ENCODE results near the gene KRT40.
A peak's percentile ranks its signal among the peaks of the same experiment; 100 is the strongest.

Gene KRT40

DNA sequence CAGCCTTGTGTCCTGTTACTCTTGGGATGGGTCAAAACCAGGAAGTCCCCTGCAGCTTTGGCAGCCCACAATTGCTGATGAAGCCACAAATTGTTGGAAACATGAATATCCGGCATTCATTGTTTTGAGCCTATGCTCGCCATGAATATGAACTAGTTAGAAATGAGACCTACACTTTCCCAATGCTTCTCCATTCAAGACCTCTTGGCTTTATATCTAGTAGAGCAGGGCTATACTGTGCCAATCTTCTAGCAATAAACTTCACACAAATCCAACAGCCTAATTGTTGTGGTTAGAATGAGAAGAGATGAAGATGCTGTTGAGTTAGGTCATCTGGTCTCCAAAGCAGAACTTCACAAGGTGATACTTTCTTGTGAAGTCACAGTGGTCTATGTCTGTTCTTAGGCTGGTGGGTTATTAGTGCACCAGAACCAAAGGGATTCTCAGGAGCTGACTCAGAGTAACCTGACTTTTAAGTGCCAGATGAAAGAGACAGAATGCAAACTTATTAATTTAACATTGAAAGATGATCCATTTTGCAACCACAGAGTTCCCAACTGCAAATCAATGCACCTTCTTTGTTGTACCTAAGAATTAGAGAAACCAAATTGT, 33.0 kb downstream of the KRT40 start:
- DNase-seq (ENCODE audit: low spot score), result peak; percentile 97

DNA sequence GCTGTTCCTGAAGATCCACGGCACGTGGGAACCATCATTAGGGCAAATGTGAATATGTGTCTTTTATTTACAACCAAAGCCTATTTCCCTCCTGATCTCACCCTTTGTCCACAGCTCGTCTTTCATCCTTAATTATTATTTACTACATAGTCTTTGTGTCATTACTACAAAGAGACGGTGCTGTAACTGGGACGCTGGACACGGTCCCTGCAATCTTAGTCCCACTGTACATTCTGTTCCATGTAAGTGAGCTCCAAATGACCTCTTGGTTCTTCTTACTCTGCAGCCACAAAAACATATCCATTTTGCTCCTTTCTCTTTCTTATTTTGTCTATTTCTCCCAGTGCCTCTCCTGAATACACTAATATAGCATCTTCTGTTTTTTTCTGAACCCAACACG, 34.0 kb downstream of the KRT40 start:
- DNase-seq (ENCODE audit: low spot score), result peak; percentile 80

DNA sequence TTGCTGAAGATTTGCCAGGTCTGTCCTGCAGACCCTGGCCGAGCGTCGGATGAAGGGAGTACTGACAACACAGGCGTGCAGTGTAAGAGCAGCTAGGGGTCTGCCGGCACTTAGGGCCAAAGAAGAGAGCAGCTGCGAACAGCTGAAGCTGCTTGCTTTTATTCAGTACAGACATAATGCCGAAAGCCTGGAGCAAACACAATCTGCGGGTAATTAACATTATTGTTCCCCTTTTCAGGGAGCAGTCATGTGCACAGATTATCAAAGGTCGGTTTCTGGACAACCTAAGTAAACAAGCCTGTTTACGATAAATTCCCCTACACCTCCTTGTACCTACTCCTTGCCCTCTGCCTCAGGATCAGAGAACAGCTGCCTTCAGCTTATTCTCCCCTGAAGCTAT, 34.7 kb downstream of the KRT40 start:
- DNase-seq (ENCODE audit: low spot score), result peak; percentile 68

DNA sequence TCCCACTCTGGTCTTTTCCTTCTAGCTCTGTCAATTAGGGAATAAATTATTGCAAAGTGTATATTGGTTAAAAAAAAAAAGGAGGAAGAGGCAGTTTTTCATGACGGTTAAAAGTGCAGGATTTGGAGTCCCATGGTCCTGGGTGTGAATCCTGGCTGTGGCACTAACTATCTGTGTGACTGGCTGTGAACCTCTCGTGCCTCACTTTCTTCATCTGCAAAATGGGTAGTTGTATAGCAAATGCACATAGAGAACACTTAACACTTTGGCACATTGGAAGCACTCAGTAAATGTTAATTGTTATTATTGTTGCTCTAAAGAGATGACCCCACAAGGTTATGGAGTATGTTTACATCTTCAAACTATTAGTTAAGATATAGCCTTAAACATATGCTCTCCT, 36.2 kb downstream of the KRT40 start:
- DNase-seq (ENCODE audit: low spot score), result no peak

DNA sequence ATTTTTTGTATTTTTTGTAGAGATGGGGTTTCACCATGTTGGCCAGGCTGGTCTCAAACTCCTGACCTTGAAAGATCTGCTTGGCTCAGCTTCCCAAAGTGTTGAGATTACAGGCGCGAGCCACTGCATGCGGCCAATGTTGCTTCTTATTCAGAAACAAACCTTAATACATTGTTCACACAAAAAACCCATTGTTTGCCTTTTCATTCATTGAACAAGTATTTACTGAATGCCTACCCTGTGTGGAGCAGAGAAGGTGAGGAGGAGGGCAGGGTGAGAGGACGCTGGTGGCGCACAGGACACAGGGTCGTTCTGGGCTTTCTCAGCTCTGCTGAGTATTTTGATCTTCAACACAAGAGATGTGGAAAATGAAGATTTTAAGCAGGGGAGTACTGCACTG, 38.7 kb downstream of the KRT40 start:
- no peak for DNase-seq (ENCODE audit: low spot score)

DNA sequence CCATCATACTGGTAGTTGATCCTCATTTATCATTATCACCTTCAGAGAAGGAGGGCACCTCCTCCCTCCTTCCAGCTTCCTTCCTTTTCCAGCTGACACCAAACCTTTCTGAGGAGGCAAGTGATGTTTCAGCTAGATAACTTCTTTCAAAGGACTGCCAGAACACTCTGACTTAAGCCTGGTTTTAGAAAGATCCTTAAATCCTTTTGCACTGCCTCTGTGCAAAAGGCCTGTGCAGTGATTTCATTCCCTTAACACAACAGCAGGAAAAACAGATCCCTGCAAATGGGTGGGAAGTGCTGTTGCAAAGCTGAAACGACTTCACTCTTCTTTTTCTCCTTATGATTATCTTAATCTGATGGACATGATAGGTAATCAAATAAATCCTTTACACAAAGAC, 39.6 kb downstream of the KRT40 start:
- no peak for DNase-seq (ENCODE audit: low spot score)

DNA sequence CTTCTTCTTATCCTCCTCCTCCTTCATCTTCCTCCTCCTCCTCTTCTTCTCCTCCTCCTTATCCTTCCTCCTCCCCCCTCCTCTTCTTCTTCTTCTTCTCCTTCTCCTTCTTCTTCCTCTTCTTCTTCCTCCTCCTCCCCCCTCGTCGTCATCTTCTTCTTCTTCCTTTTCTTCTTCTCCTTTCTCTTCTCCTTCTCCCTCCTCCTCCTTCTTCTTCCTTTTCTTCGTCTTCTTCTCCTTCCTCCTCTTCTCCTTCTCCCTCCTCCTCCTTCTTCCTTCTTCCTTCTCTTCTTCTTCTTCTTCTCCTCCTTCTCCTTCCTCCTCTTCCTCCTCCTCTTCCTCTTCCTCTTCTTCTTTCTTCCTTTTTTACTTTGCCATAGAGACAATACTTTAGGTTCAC, 41.6 kb downstream of the KRT40 start:
- no peak for DNase-seq (ENCODE audit: low spot score)

DNA sequence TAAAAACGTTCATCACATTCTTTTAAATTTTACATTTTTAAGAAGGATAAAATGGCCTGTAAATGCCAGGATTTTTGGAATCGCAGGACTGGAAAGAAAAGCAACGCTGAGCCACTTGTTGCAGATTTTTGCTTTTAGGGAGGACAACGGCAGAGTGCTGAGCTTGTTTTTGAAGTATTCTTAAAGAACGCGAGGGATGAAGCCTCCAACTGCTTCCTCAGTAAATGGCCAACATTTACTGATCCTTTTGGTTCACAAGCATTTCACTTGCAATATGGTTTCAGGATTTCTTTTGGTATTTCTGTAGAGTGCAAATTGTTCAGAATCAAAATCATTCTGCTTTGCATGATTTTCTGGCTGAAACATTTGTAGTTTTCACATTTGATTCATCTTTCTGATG, 43.9 kb downstream of the KRT40 start:
- DNase-seq (ENCODE audit: low spot score), result no peak

DNA sequence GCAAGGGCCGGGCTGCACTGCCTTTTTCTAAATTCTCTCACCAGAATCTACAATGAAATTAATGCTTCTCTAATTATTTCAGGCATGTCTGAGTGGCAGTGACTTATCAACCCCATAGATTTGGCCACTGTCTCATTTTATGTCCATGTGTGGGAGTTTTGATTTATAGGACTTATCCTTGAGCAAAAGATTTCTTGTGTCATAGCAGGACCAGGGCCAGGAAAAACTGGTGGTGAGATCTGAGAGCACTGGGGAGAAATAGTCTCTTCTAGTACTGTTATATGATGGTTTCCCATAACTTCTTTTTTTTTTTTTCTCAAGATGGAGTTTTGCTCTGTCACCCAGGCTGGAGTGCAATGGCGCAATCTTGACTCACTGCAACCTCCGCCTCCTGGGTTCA, 45.1 kb downstream of the KRT40 start:
- DNase-seq (ENCODE audit: low spot score), result no peak

DNA sequence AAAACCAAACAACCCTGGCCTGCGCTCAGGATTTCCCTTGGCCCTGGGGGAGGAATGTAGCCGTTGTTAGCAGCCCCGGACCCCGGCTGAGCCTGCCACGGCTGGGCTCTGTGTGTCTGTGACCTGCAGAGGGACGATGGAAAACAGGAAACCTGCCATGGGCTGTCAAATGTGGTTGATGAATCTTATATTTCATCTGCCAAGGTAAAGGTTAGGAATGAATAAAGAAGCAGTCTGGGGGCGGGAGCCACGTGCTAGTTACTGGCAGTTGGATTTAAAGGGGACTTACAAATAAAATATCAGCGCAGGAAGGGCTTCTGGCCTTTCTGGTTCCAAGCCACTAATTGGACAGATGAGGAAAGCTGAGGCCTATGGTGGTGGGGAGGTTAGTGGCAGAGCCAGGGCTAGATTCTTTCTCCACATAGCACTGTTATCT, 46.7 kb downstream of the KRT40 start, which contains the start of gene KRT23:
KRT23 (minus strand) TSS at position 263 of the 436 bp plus-strand sequence. CDS start 1,043 bp downstream, outside the sequence.
- peak; percentile 87 for DNase-seq (ENCODE audit: low spot score)

DNA sequence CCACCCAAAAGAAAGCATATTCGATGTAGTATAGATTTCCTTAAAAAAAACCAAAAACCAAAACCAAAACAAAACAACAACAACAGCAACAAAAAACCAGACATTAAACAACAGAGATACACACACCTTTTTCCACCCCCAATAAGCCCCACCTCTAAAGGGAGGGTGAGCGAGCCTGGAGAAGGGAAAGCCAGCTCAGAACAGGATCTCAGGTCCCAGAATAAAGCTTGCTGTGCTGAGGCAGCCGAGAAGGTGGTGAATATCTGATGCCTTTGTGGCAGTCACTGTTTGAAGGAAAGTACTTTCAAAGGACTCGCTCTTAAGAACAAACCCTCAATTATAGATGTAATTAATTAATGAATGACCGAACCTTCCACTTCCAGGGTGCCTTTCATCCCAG, 47.1 kb downstream of the KRT40 start:
- DNase-seq (ENCODE audit: low spot score), result peak; percentile 90

DNA sequence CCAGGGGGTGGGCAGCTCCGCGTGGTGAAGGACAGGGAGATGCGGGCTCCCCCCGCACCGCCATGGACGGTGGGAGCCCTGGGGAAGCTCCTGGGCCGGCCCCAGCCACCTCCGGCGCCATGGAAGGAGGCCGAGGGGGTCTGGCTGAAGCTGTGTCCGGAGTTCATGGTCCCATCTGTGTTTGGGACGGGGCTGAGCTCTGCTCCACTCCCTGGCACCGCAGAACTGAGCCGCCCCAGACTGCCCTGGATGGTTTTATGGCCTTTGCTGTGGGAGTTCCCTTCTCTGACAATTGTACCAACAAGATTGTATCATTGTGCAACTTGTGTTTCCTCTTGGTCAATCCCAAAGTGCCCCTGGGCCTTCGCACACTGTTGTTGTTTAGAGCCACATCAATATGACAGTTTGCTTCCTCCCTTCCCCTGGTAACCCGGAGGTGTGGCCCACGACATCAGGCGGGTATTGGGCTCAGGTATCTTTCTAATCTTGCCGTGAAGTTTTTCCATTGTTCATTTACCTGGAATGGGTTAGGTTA, 47.6 kb downstream of the KRT40 start:
- DNase-seq (ENCODE audit: low spot score), result peak; percentile 96

DNA sequence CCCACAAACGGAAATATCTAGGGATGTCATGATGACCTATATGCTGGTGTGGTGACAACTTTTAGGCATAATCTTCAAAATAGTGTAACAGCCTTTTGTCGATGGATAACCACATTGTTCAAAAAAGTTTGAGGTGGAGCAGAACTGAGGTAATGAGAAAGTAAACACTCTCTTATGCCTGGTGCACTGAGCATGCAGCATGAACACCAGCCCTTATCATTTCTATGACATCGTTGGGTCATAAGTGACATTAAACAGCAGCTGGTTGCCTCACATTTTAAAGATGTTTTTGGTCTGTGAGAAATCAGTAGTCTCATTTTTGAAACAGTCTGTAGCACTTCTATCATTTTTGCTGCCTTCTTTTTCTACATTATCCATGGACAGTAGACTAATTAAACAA, 48.5 kb downstream of the KRT40 start:
- no peak for DNase-seq (ENCODE audit: low spot score)

DNA sequence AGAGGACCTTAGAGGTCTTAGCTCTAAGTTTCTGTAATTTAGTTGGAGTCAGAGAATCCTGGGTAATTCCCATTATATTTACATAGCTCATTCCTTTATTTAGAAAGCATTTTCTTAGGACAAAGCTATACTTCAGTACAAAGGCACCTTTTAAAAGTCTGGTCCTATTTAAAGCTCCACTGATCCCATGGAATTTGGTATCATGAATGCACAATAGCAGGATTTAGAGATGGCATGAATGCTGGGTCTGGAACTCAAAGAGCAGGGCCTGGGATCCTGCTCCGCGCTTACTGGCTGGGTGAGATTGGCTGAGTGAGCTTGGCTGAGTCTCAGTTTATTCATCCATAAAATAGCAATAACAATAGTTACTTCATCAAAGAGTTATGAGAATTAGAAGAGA, 51.5 kb downstream of the KRT40 start:
- DNase-seq (ENCODE audit: low spot score), result no peak

DNA sequence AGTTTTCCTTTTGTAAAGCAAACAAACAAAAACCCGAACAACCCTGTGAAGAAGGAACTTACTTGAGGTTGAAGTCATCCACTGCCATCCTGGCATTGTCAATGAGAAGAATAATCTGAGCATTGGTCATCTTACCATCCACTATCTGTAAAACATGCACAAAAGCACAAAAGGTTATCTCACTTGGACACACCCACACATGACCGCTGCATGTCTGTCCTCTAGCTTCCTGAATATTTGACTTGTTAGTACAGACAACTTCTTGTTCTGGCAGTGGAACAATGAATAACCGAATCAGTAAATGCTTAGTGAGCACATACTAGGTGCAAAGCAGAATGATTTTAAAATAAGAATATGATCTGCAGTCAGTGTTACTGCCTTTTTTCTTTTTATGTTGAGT, 52.8 kb downstream of the KRT40 start:
- DNase-seq (ENCODE audit: low spot score), result no peak
